Skeletal muscle satellite cell (primary cell): ENCODE data around the gene XRCC3.

ENCODE experiments used
- H3K27me3 ChIP-seq: 2 replicates; pipeline ENCODE4 v1.7.0; 2013; ENCODE audit warnings: low read length; ENCODE audit not compliant: control insufficient read depth, insufficient read depth
- H3K36me3 ChIP-seq: 2 replicates; pipeline ENCODE4 v1.7.0; 2013; ENCODE audit warnings: mild to moderate bottlenecking, control low read depth, low read length; ENCODE audit not compliant: insufficient read depth
- H3K4me1 ChIP-seq: 2 replicates; pipeline ENCODE4 v1.7.0; 2013; ENCODE audit warnings: low read length; ENCODE audit not compliant: control insufficient read depth, insufficient read depth
- H3K4me2 ChIP-seq: 2 replicates; pipeline ENCODE4 v1.7.0; 2013; ENCODE audit warnings: mild to moderate bottlenecking, low read length
- H3K4me3 ChIP-seq: 2 replicates; pipeline ENCODE4 v1.7.0; 2013; ENCODE audit warnings: low read length
- H3K9ac ChIP-seq: 2 replicates; pipeline ENCODE4 v1.7.0; 2013; ENCODE audit warnings: mild to moderate bottlenecking, low read depth, low read length, moderate library complexity
- H3K9me3 ChIP-seq: replicated peaks from 2 replicates; pipeline ENCODE4 v1.7.0; 2013; ENCODE audit warnings: mild to moderate bottlenecking, control low read depth, low read length

The XRCC3 gene

GRCh38 chr14:103685276-103686211, 29.7 kb downstream of the XRCC3 start:
- no peaks in the 10 kb centered on the region for H3K27me3 ChIP-seq
- H3K9ac ChIP-seq, result no peak overlapping the region
- peaks cover 80% of the 10 kb centered on the region for H3K36me3 ChIP-seq
- no peak overlapping the region for H3K4me2 ChIP-seq
- peaks cover 14% of the 10 kb centered on the region for H3K4me1 ChIP-seq
- no peak overlapping the region for H3K4me3 ChIP-seq
- H3K9me3 ChIP-seq, result no peaks in the 10 kb centered on the region

- Histone ChIP-seq H3K36me3 (peaks cover 84% of the 10 kb centered on the region), H3K9ac (no peak overlapping the region), H3K4me2 (no peak overlapping the region), H3K4me3 (no peak overlapping the region), H3K27me3 (no peaks in the 10 kb centered on the region), H3K4me1 (peaks cover 14% of the 10 kb centered on the region), H3K9me3 (no peaks in the 10 kb centered on the region)
Measured at GRCh38 chr14:103684871-103685270, 30.4 kb downstream of the XRCC3 start.

- H3K9me3 ChIP-seq, result no peaks in the 10 kb centered on the region
- H3K4me2 ChIP-seq, result no peak overlapping the region
- H3K36me3 ChIP-seq, result peaks cover 84% of the 10 kb centered on the region
- no peak overlapping the region for H3K4me3 ChIP-seq
- H3K27me3 ChIP-seq, result no peaks in the 10 kb centered on the region
- H3K9ac ChIP-seq, result no peak overlapping the region
- H3K4me1 ChIP-seq, result peaks cover 14% of the 10 kb centered on the region
Measured at GRCh38 chr14:103684471-103684870, 30.8 kb downstream of the XRCC3 start.

- peaks cover 14% of the 10 kb centered on the region for H3K4me1 ChIP-seq
- no peak overlapping the region for H3K4me2 ChIP-seq
- H3K36me3 ChIP-seq, result peaks cover 86% of the 10 kb centered on the region
- H3K9me3 ChIP-seq, result no peaks in the 10 kb centered on the region
- H3K27me3 ChIP-seq, result no peaks in the 10 kb centered on the region
- no peak overlapping the region for H3K9ac ChIP-seq
- H3K4me3 ChIP-seq, result no peak overlapping the region
Measured at GRCh38 chr14:103683139-103683538, 32.1 kb downstream of the XRCC3 start.

- no peaks in the 10 kb centered on the region for H3K27me3 ChIP-seq
- H3K4me2 ChIP-seq, result no peak overlapping the region
- no peak overlapping the region for H3K4me3 ChIP-seq
- H3K9ac ChIP-seq, result no peak overlapping the region
- H3K9me3 ChIP-seq, result no peaks in the 10 kb centered on the region
- peaks cover 86% of the 10 kb centered on the region for H3K36me3 ChIP-seq
- peaks cover 14% of the 10 kb centered on the region for H3K4me1 ChIP-seq
Measured at GRCh38 chr14:103680491-103681231, 34.6 kb downstream of the XRCC3 start.

- no peak overlapping the region for H3K4me2 ChIP-seq
- H3K9me3 ChIP-seq, result no peaks in the 10 kb centered on the region
- H3K4me1 ChIP-seq, result peaks cover 8% of the 10 kb centered on the region
- no peaks in the 10 kb centered on the region for H3K27me3 ChIP-seq
- H3K36me3 ChIP-seq, result peaks cover 86% of the 10 kb centered on the region
- no peak overlapping the region for H3K4me3 ChIP-seq
- H3K9ac ChIP-seq, result no peak overlapping the region
Measured at GRCh38 chr14:103679351-103679750, 35.9 kb downstream of the XRCC3 start.

- H3K4me1 ChIP-seq, result no peaks in the 10 kb centered on the region
- no peak overlapping the region for H3K4me3 ChIP-seq
- no peaks in the 10 kb centered on the region for H3K27me3 ChIP-seq
- no peak overlapping the region for H3K4me2 ChIP-seq
- H3K36me3 ChIP-seq, result peaks cover 92% of the 10 kb centered on the region
- no peaks in the 10 kb centered on the region for H3K9me3 ChIP-seq
- H3K9ac ChIP-seq, result no peak overlapping the region
Measured at GRCh38 chr14:103676881-103677675, 38.2 kb downstream of the XRCC3 start.

- no peak overlapping the region for H3K4me2 ChIP-seq
- H3K4me3 ChIP-seq, result no peak overlapping the region
- H3K9ac ChIP-seq, result no peak overlapping the region
- no peaks in the 10 kb centered on the region for H3K27me3 ChIP-seq
- no peaks in the 10 kb centered on the region for H3K4me1 ChIP-seq
- peaks cover 94% of the 10 kb centered on the region for H3K36me3 ChIP-seq
- H3K9me3 ChIP-seq, result no peaks in the 10 kb centered on the region
Measured at GRCh38 chr14:103675957-103676356, 39.3 kb downstream of the XRCC3 start.

- no peak overlapping the region for H3K9ac ChIP-seq
- H3K27me3 ChIP-seq, result no peaks in the 10 kb centered on the region
- no peaks in the 10 kb centered on the region for H3K4me1 ChIP-seq
- H3K4me2 ChIP-seq, result no peak overlapping the region
- H3K4me3 ChIP-seq, result no peak overlapping the region
- H3K36me3 ChIP-seq, result peaks cover 86% of the 10 kb centered on the region
- H3K9me3 ChIP-seq, result no peaks in the 10 kb centered on the region
Measured at GRCh38 chr14:103671911-103672310, 43.3 kb downstream of the XRCC3 start.

GRCh38 chr14:103669370-103669769, 45.9 kb downstream of the XRCC3 start:
- peaks cover 9% of the 10 kb centered on the region for H3K4me1 ChIP-seq
- peaks cover 77% of the 10 kb centered on the region for H3K36me3 ChIP-seq
- H3K9me3 ChIP-seq, result no peaks in the 10 kb centered on the region
- H3K4me2 ChIP-seq, result no peak overlapping the region
- H3K27me3 ChIP-seq, result no peaks in the 10 kb centered on the region
- H3K4me3 ChIP-seq, result no peak overlapping the region
- no peak overlapping the region for H3K9ac ChIP-seq

- no peak overlapping the region for H3K9ac ChIP-seq
- H3K4me3 ChIP-seq, result no peak overlapping the region
- H3K36me3 ChIP-seq, result peaks cover 73% of the 10 kb centered on the region
- H3K9me3 ChIP-seq, result no peaks in the 10 kb centered on the region
- peaks cover 20% of the 10 kb centered on the region for H3K4me1 ChIP-seq
- H3K27me3 ChIP-seq, result no peaks in the 10 kb centered on the region
- no peak overlapping the region for H3K4me2 ChIP-seq
Measured at GRCh38 chr14:103668117-103668516, 47.1 kb downstream of the XRCC3 start.
